ENCODE data around the gene ADAP1.

The ADAP1 gene

GRCh38 chr7:976901-977325 is 22.4 kb upstream of the ADAP1 start:
- in situ Hi-C loops (cut with MboI; ENCODE audit: low sequenced_read_pairs) = no loop called here

GRCh38 chr7:975702-976473 is 21.4 kb upstream of the ADAP1 start:
- in situ Hi-C loops (cut with MboI; ENCODE audit: low sequenced_read_pairs) = no loop called here

GRCh38 chr7:974820-975681 is 20.6 kb upstream of the ADAP1 start, which contains the start of gene COX19:
TSS of gene COX19 (minus strand) at chr7:975549. CDS start at chr7:975509, 40 bp downstream.
- in situ Hi-C loops (cut with MboI; ENCODE audit: low sequenced_read_pairs) = no loop called here

GRCh38 chr7:974172-974571 is 19.7 kb upstream of the ADAP1 start:
- in situ Hi-C loops (cut with MboI; ENCODE audit: low sequenced_read_pairs) = no loop called here

- in situ Hi-C loops (cut with MboI; ENCODE audit: low sequenced_read_pairs) = no loop called here
Measured at GRCh38 chr7:973312-973711, 18.8 kb upstream of the ADAP1 start.

GRCh38 chr7:972676-973309 is 18.3 kb upstream of the ADAP1 start:
- in situ Hi-C loops (cut with MboI; ENCODE audit: low sequenced_read_pairs) = no loop called here

- in situ Hi-C loops (cut with MboI; ENCODE audit: low sequenced_read_pairs) = no loop called here
Measured at GRCh38 chr7:972110-972509, 17.6 kb upstream of the ADAP1 start.

GRCh38 chr7:970744-971143 is 16.3 kb upstream of the ADAP1 start:
- in situ Hi-C loops (cut with MboI; ENCODE audit: low sequenced_read_pairs) = no loop called here

GRCh38 chr7:969403-969802 is 14.9 kb upstream of the ADAP1 start:
- in situ Hi-C loops (cut with MboI; ENCODE audit: low sequenced_read_pairs) = no loop called here

- in situ Hi-C loops (cut with MboI; ENCODE audit: low sequenced_read_pairs) = no loop called here
Measured at GRCh38 chr7:968205-969105, 14.0 kb upstream of the ADAP1 start.

- in situ Hi-C loops (cut with MboI; ENCODE audit: low sequenced_read_pairs) = no loop called here
Measured at GRCh38 chr7:967361-968082, 13.0 kb upstream of the ADAP1 start.

- in situ Hi-C loops (cut with MboI; ENCODE audit: low sequenced_read_pairs) = no loop called here
Measured at GRCh38 chr7:966291-967069, 12.0 kb upstream of the ADAP1 start.

- in situ Hi-C loops (cut with MboI; ENCODE audit: low sequenced_read_pairs) = no loop called here
Measured at GRCh38 chr7:964401-965231, 10.1 kb upstream of the ADAP1 start.

- in situ Hi-C loops (cut with MboI; ENCODE audit: low sequenced_read_pairs) = no loop called here
Measured at GRCh38 chr7:963236-964078, 9.0 kb upstream of the ADAP1 start.

GRCh38 chr7:962401-963081 is 8.1 kb upstream of the ADAP1 start:
- in situ Hi-C loops (cut with MboI; ENCODE audit: low sequenced_read_pairs) = no loop called here

GRCh38 chr7:961546-962400 is 7.3 kb upstream of the ADAP1 start:
- in situ Hi-C loops (cut with MboI; ENCODE audit: low sequenced_read_pairs) = no loop called here

Measured in HL-60/S4 treated with retinoic acid at 250 ng/mL for 4 days and 3 days (cell line).